GM23338 (cell line): Measurements from ENCODE around the gene ASAP2. TPM values are rescaled to one million over a fixed set of nuclear protein-coding genes. Genes with fewer than 3 reads are reported as not detected.

Source experiments
- ATAC-seq: fragments of 200-7000 bp; cut with Tn5 transposase; 3 replicates; pipeline ENCODE4 v1.9.1; 2020
- DNase-seq: peaks from one replicate; pipeline ENCODE4 v3.0.0-alpha.2; 2015; ENCODE audit warnings: low spot score
- H2AFZ ChIP-seq: fragments of 200-600 bp; sonication (generic); 2 replicates; pipeline ENCODE4 v1.8.0; 2016; ENCODE audit warnings: antibody characterized with exemption, mild to moderate bottlenecking, moderate library complexity
- H3F3A ChIP-seq: fragments of 200-600 bp; sonication (generic); replicated peaks from 2 replicates; pipeline ENCODE4 v1.8.0; 2017; ENCODE audit warnings: antibody characterized with exemption, mixed run types, low read depth
- H3K27ac ChIP-seq: fragments of 200-600 bp; sonication (generic); 2 replicates; pipeline ENCODE4 v1.6.1; 2016; ENCODE audit warnings: low read depth
- H3K27me3 ChIP-seq: fragments of 200-600 bp; sonication (generic); 2 replicates; pipeline ENCODE4 v1.8.0; 2016; ENCODE audit warnings: mild to moderate bottlenecking, mixed run types, moderate library complexity; ENCODE audit not compliant: insufficient read depth
- H3K36me3 ChIP-seq: fragments of 200-600 bp; sonication (generic); 2 replicates; pipeline ENCODE4 v1.8.0; 2016; ENCODE audit warnings: mild to moderate bottlenecking; ENCODE audit not compliant: insufficient read depth
- H3K4me1 ChIP-seq: fragments of 200-600 bp; sonication (generic); 2 replicates; pipeline ENCODE4 v1.8.0; 2016; ENCODE audit warnings: mild to moderate bottlenecking, moderate library complexity; ENCODE audit not compliant: insufficient read depth
- H3K4me2 ChIP-seq: fragments of 200-600 bp; sonication (generic); 2 replicates; pipeline ENCODE4 v1.7.1; 2017; ENCODE audit warnings: mixed run types
- H3K4me3 ChIP-seq: fragments of 200-600 bp; sonication (generic); 2 replicates; pipeline ENCODE4 v1.6.1; 2016; ENCODE audit warnings: mixed run types
- H3K79me2 ChIP-seq: fragments of 200-600 bp; sonication (generic); replicated peaks from 2 replicates; pipeline ENCODE4 v1.8.0; 2017; ENCODE audit warnings: mild to moderate bottlenecking; ENCODE audit not compliant: insufficient read depth
- H3K9me2 ChIP-seq: fragments of 200-600 bp; sonication (generic); 2 replicates; pipeline ENCODE4 v1.8.0; 2017; ENCODE audit not compliant: insufficient read depth
- H4K20me1 ChIP-seq: fragments of 200-600 bp; sonication (generic); replicated peaks from 2 replicates; pipeline ENCODE4 v1.8.0; 2017; ENCODE audit warnings: mild to moderate bottlenecking; ENCODE audit not compliant: insufficient read depth
- H3K27ac Mint-ChIP-seq: 2 replicates; pipeline ENCODE4 v1.8.0; 2020; ENCODE audit warnings: inconsistent platforms, mild to moderate bottlenecking, moderate library complexity, mixed read lengths
- H3K27me3 Mint-ChIP-seq: 3 replicates; pipeline ENCODE4 v1.8.0; 2022; ENCODE audit warnings: low read depth, mild to moderate bottlenecking, moderate library complexity, mixed read lengths, inconsistent platforms; ENCODE audit not compliant: insufficient read depth, poor library complexity
- H3K36me3 Mint-ChIP-seq: 3 replicates; pipeline ENCODE4 v1.8.0; 2021; ENCODE audit warnings: low read depth, mild to moderate bottlenecking, inconsistent platforms, moderate library complexity, mixed read lengths
- H3K4me1 Mint-ChIP-seq: 3 replicates; pipeline ENCODE4 v1.8.0; 2020; ENCODE audit warnings: mild to moderate bottlenecking, inconsistent platforms, mixed read lengths
- H3K4me3 Mint-ChIP-seq: 3 replicates; pipeline ENCODE4 v1.8.0; 2021; ENCODE audit warnings: moderate library complexity, mild to moderate bottlenecking, inconsistent platforms, mixed read lengths
- H3K9me3 Mint-ChIP-seq: 3 replicates; pipeline ENCODE4 v1.8.0; 2020; ENCODE audit warnings: moderate library complexity, mild to moderate bottlenecking, inconsistent platforms, mixed read lengths
- CTCF ChIP-seq, 2 experiments: fragments of 200-600 bp in 1 of 2; sonication (generic) in 1 of 2; conservative IDR thresholded peaks; 2 replicates each; pipeline versions ENCODE4 v1.5.1 to v1.6.1; 2016 to 2017; ENCODE audit warnings: antibody characterized with exemption in 2 of 2, low read depth in 2 of 2, mild to moderate bottlenecking in 2 of 2, moderate library complexity in 1 of 2
- EZH2 ChIP-seq: fragments of 200-600 bp; sonication (generic); IDR thresholded peaks from one replicate; pipeline ENCODE4 v1.8.0; 2017; ENCODE audit warnings: antibody characterized with exemption, mild to moderate bottlenecking, low read depth; ENCODE audit not compliant: unreplicated experiment
- EZH2phosphoT487 ChIP-seq: fragments of 200-600 bp; sonication (generic); IDR thresholded peaks from one replicate; pipeline ENCODE4 v1.8.1; 2018; ENCODE audit warnings: antibody characterized with exemption; ENCODE audit not compliant: unreplicated experiment
- JUNB ChIP-seq: IDR thresholded peaks from one replicate; pipeline ENCODE4 v1.6.1; 2016; ENCODE audit warnings: antibody characterized with exemption; ENCODE audit not compliant: unreplicated experiment
- NANOG ChIP-seq: IDR thresholded peaks from 2 replicates; pipeline ENCODE4 v1.6.1; 2016; ENCODE audit warnings: antibody characterized with exemption, borderline replicate concordance
- POLR2AphosphoS5 ChIP-seq: IDR thresholded peaks from 2 replicates; pipeline ENCODE4 v1.6.1; 2016; ENCODE audit warnings: antibody characterized with exemption, low read depth
- STAT1 ChIP-seq: IDR thresholded peaks from one replicate; pipeline ENCODE4 v1.6.1; 2016; ENCODE audit warnings: antibody characterized with exemption; ENCODE audit not compliant: unreplicated experiment
- ZNF114 ChIP-seq: fragments of 250-450 bp; sonication (Bioruptor Pico); IDR thresholded peaks from 2 replicates; pipeline ENCODE4 v1.5.0; 2020; ENCODE audit warnings: mild to moderate bottlenecking, moderate library complexity
- polyA plus RNA-seq: library from polyadenylated mRNA; unstranded; fragments of >200 nt; fragmentation: Nextera tagmentation; extraction: Ambion mirVana; gene quantifications from 2 replicates; pipeline ENCODE4 v1.2.1, GENCODE V29; 2016
- total RNA-seq: library from RNA; depleted of rRNA; stranded (reverse); fragments of >200 nt; shearing (Covaris generic); gene quantifications from 2 replicates; pipeline ENCODE4 v1.2.3, GENCODE V29; 2014
- TF ChIP-seq, protein P1 (sequence below): fragments of 250-450 bp; sonication (Bioruptor Pico); IDR thresholded peaks from 2 replicates; pipeline ENCODE4 v1.5.0; 2020; ENCODE audit warnings: mild to moderate bottlenecking, moderate library complexity
- TF ChIP-seq, protein P2 (sequence below): IDR thresholded peaks from 2 replicates; pipeline ENCODE4 v1.6.1; 2016; ENCODE audit warnings: antibody characterized with exemption
- TF ChIP-seq, protein P3 (sequence below): IDR thresholded peaks from one replicate; pipeline ENCODE4 v1.6.1; 2018; ENCODE audit warnings: antibody characterized with exemption; ENCODE audit not compliant: unreplicated experiment

Gene ASAP2
- total and polyA plus RNA-seq, 2 experiments from 2014 or later = 2.6 to 15.6 TPM

GRCh38 chr2:9207641-9208311, 1.2 kb downstream of the ASAP2 start:
- peak; percentile 61 for ATAC-seq
- TF ChIP-seq JUNB (no peak), STAT1 (no peak), CTCF (conservative IDR thresholded peaks at IDR 0.05; ENCODE audit: low read depth in 2 of 2) (no peak), EZH2 (no peak), POLR2AphosphoS5 (no peak), NANOG (no peak), EZH2phosphoT487 (no peak), ZNF114 (CRISPR knock-in tag) (no peak)
- TF ChIP-seq, protein P1, sequence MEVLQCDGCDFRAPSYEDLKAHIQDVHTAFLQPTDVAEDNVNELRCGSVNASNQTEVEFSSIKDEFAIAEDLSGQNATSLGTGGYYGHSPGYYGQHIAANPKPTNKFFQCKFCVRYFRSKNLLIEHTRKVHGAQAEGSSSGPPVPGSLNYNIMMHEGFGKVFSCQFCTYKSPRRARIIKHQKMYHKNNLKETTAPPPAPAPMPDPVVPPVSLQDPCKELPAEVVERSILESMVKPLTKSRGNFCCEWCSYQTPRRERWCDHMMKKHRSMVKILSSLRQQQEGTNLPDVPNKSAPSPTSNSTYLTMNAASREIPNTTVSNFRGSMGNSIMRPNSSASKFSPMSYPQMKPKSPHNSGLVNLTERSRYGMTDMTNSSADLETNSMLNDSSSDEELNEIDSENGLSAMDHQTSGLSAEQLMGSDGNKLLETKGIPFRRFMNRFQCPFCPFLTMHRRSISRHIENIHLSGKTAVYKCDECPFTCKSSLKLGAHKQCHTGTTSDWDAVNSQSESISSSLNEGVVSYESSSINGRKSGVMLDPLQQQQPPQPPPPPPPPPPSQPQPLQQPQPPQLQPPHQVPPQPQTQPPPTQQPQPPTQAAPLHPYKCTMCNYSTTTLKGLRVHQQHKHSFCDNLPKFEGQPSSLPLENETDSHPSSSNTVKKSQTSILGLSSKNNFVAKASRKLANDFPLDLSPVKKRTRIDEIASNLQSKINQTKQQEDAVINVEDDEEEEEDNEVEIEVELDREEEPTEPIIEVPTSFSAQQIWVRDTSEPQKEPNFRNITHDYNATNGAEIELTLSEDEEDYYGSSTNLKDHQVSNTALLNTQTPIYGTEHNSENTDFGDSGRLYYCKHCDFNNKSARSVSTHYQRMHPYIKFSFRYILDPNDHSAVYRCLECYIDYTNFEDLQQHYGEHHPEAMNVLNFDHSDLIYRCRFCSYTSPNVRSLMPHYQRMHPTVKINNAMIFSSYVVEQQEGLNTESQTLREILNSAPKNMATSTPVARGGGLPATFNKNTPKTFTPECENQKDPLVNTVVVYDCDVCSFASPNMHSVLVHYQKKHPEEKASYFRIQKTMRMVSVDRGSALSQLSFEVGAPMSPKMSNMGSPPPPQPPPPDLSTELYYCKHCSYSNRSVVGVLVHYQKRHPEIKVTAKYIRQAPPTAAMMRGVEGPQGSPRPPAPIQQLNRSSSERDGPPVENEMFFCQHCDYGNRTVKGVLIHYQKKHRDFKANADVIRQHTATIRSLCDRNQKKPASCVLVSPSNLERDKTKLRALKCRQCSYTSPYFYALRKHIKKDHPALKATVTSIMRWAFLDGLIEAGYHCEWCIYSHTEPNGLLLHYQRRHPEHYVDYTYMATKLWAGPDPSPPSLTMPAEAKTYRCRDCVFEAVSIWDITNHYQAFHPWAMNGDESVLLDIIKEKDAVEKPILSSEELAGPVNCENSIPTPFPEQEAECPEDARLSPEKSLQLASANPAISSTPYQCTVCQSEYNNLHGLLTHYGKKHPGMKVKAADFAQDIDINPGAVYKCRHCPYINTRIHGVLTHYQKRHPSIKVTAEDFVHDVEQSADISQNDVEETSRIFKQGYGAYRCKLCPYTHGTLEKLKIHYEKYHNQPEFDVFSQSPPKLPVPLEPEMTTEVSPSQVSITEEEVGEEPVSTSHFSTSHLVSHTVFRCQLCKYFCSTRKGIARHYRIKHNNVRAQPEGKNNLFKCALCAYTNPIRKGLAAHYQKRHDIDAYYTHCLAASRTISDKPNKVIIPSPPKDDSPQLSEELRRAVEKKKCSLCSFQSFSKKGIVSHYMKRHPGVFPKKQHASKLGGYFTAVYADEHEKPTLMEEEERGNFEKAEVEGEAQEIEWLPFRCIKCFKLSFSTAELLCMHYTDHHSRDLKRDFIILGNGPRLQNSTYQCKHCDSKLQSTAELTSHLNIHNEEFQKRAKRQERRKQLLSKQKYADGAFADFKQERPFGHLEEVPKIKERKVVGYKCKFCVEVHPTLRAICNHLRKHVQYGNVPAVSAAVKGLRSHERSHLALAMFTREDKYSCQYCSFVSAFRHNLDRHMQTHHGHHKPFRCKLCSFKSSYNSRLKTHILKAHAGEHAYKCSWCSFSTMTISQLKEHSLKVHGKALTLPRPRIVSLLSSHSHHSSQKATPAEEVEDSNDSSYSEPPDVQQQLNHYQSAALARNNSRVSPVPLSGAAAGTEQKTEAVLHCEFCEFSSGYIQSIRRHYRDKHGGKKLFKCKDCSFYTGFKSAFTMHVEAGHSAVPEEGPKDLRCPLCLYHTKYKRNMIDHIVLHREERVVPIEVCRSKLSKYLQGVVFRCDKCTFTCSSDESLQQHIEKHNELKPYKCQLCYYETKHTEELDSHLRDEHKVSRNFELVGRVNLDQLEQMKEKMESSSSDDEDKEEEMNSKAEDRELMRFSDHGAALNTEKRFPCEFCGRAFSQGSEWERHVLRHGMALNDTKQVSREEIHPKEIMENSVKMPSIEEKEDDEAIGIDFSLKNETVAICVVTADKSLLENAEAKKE (CRISPR knock-in tag) = no peak
- TF ChIP-seq, protein P2, sequence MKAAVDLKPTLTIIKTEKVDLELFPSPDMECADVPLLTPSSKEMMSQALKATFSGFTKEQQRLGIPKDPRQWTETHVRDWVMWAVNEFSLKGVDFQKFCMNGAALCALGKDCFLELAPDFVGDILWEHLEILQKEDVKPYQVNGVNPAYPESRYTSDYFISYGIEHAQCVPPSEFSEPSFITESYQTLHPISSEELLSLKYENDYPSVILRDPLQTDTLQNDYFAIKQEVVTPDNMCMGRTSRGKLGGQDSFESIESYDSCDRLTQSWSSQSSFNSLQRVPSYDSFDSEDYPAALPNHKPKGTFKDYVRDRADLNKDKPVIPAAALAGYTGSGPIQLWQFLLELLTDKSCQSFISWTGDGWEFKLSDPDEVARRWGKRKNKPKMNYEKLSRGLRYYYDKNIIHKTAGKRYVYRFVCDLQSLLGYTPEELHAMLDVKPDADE = no peak
- TF ChIP-seq, protein P3, sequence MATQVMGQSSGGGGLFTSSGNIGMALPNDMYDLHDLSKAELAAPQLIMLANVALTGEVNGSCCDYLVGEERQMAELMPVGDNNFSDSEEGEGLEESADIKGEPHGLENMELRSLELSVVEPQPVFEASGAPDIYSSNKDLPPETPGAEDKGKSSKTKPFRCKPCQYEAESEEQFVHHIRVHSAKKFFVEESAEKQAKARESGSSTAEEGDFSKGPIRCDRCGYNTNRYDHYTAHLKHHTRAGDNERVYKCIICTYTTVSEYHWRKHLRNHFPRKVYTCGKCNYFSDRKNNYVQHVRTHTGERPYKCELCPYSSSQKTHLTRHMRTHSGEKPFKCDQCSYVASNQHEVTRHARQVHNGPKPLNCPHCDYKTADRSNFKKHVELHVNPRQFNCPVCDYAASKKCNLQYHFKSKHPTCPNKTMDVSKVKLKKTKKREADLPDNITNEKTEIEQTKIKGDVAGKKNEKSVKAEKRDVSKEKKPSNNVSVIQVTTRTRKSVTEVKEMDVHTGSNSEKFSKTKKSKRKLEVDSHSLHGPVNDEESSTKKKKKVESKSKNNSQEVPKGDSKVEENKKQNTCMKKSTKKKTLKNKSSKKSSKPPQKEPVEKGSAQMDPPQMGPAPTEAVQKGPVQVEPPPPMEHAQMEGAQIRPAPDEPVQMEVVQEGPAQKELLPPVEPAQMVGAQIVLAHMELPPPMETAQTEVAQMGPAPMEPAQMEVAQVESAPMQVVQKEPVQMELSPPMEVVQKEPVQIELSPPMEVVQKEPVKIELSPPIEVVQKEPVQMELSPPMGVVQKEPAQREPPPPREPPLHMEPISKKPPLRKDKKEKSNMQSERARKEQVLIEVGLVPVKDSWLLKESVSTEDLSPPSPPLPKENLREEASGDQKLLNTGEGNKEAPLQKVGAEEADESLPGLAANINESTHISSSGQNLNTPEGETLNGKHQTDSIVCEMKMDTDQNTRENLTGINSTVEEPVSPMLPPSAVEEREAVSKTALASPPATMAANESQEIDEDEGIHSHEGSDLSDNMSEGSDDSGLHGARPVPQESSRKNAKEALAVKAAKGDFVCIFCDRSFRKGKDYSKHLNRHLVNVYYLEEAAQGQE = no peak

More at GRCh38 chr2:9207641-9208311, 1.2 kb downstream of the ASAP2 start:
- 0 out of 2 replicates have a peak, but pooled peaks cover 3% of the 10 kb centered on the region for H3F3A ChIP-seq
- H3K36me3 ChIP-seq = no peaks in the 10 kb centered on the region
- peaks cover 9% of the 10 kb centered on the region; the same call in 2 of the 3 replicates for H3K36me3 Mint-ChIP-seq
- H3K4me3 ChIP-seq = peak overlapping the region; percentile 86
- peak overlapping the region; percentile 90 for H3K4me3 Mint-ChIP-seq
- H3K27me3 ChIP-seq = peaks cover 35% of the 10 kb centered on the region
- peaks cover 41% of the 10 kb centered on the region for H3K4me1 Mint-ChIP-seq
- H3K9me2 ChIP-seq = no peaks in the 10 kb centered on the region
- peak overlapping the region; percentile 91 for H3K4me2 ChIP-seq
- H2AFZ ChIP-seq = peak overlapping the region; percentile 86; the same call in 1 of the 2 replicates
- H3K27me3 Mint-ChIP-seq = peaks cover 15% of the 10 kb centered on the region
- DNase-seq = peak; percentile 75
- H3K4me1 ChIP-seq = peaks cover 30% of the 10 kb centered on the region
- H3K27ac ChIP-seq = no peak overlapping the region
- H3K79me2 ChIP-seq = peaks cover 42% of the 10 kb centered on the region
- H3K9me3 Mint-ChIP-seq = no peaks in the 10 kb centered on the region
- H4K20me1 ChIP-seq = peaks cover 29% of the 10 kb centered on the region
- H3K27ac Mint-ChIP-seq = peak overlapping the region; percentile 62; the same call in 1 of the 2 replicates
